H1 (cell line): ENCODE measurements around the gene GRIP2. TPM values are rescaled to one million over a fixed set of nuclear protein-coding genes. Genes with fewer than 3 reads are reported as not detected.

ENCODE experiments used
- CTCF ChIA-PET: fragments of 300-600 bp; sonication (Branson Sonifier 250); formaldehyde crosslinking; loops from one replicate; lab custom pipeline; 2021; ENCODE audit not compliant: partially characterized antibody; lab: Charles Lee
- POLR2A ChIA-PET: fragments of 300-600 bp; sonication (Branson Sonifier 250); formaldehyde crosslinking; loops from one replicate; lab custom pipeline; 2021; ENCODE audit warnings: inconsistent platforms; ENCODE audit not compliant: partially characterized antibody; lab: Charles Lee
- DNase-seq, 2 experiments: peaks; one replicate each; pipeline versions ENCODE4 v3.0.0 to v3.0.0-alpha.2; 2010 to 2022; ENCODE audit warnings: low spot score in 2 of 2, low read depth in 1 of 2, mixed read lengths in 1 of 2
- FAIRE-seq: peaks from 2 replicates; lab custom pipeline; 2011; peaks lifted over from hg19 to GRCh38; lab: Jason Lieb, UNC
- H2AFZ ChIP-seq: 2 replicates; pipeline ENCODE4 v1.8.1; 2012; ENCODE audit warnings: low read length, inconsistent platforms
- H2AK5ac ChIP-seq: 2 replicates; pipeline ENCODE4 v1.6.1; 2013; ENCODE audit warnings: low read depth, low read length
- H2BK120ac ChIP-seq: replicated peaks from 2 replicates; pipeline ENCODE3; 2013; ENCODE audit warnings: low read depth, low read length, inconsistent platforms
- H2BK12ac ChIP-seq: 2 replicates; pipeline ENCODE4 v1.6.1; 2013; ENCODE audit warnings: low read depth, low read length
- H2BK15ac ChIP-seq: 2 replicates; pipeline ENCODE4 v1.6.1; 2013; ENCODE audit warnings: low read length
- H2BK20ac ChIP-seq: 2 replicates; pipeline ENCODE4 v1.6.1; 2013; ENCODE audit warnings: low read length
- H2BK5ac ChIP-seq: 2 replicates; pipeline ENCODE4 v1.6.1; 2013; ENCODE audit warnings: low read depth, low read length
- H3K14ac ChIP-seq: 2 replicates; pipeline ENCODE4 v1.6.1; 2013; ENCODE audit warnings: inconsistent platforms; ENCODE audit not compliant: insufficient read length
- H3K18ac ChIP-seq: 2 replicates; pipeline ENCODE4 v1.6.1; 2013; ENCODE audit warnings: low read length; ENCODE audit errors: extremely low read depth
- H3K23ac ChIP-seq: 2 replicates; pipeline ENCODE4 v1.6.1; 2013; ENCODE audit warnings: inconsistent platforms; ENCODE audit not compliant: insufficient read length
- H3K23me2 ChIP-seq: 2 replicates; pipeline ENCODE4 v1.6.1; 2013; ENCODE audit warnings: low read depth, low read length
- H3K27ac ChIP-seq: 2 replicates; pipeline ENCODE4 v1.6.1; 2011; ENCODE audit warnings: low read depth, low read length, inconsistent platforms
- H3K27me3 ChIP-seq, 4 experiments: replicated peaks in 1 of 4; 1 replicate in 1 of 4; 2 replicates in 3 of 4; pipeline versions ENCODE4 v1.6.1 to v1.8.1; 2011 to 2013; ENCODE audit warnings: low read length in 3 of 4, mild to moderate bottlenecking in 3 of 4, inconsistent platforms in 2 of 4, mixed read lengths in 2 of 4, moderate library complexity in 1 of 4; ENCODE audit not compliant: control insufficient read depth in 3 of 4, insufficient read depth in 3 of 4; ENCODE audit errors: extremely low read depth in 1 of 4
- H3K36me3 ChIP-seq, 4 experiments: 2 replicates each; pipeline versions ENCODE4 v1.6.1 to v1.8.1; 2011 to 2013; ENCODE audit warnings: mild to moderate bottlenecking in 4 of 4, low read length in 3 of 4, moderate library complexity in 2 of 4, control low read depth in 1 of 4, inconsistent platforms in 1 of 4; ENCODE audit not compliant: insufficient read depth in 4 of 4, control insufficient read depth in 2 of 4
- H3K4ac ChIP-seq: replicated peaks from 2 replicates; pipeline ENCODE3; 2013; ENCODE audit warnings: low read length, low read depth, mixed read lengths, inconsistent platforms; ENCODE audit not compliant: insufficient read length
- H3K4me1 ChIP-seq, 4 experiments: replicated peaks in 1 of 4; 1 replicate in 1 of 4; 2 replicates in 3 of 4; pipeline versions ENCODE4 v1.6.1 to v1.8.1; 2011 to 2013; ENCODE audit warnings: low read length in 3 of 4, inconsistent platforms in 2 of 4, mixed read lengths in 1 of 4; ENCODE audit not compliant: insufficient read depth in 4 of 4, control insufficient read depth in 3 of 4
- H3K4me2 ChIP-seq, 2 experiments: 2 replicates each; pipeline versions ENCODE4 v1.6.1 to v1.8.1; 2011 to 2013; ENCODE audit warnings: low read depth in 2 of 2, low read length in 2 of 2, control low read depth in 1 of 2, inconsistent platforms in 1 of 2, mild to moderate bottlenecking in 1 of 2; ENCODE audit not compliant: insufficient read depth in 1 of 2
- H3K4me3 ChIP-seq, 4 experiments: fragments of 200-600, 300-600 bp in 1 of 4; sonication (generic), shearing (Covaris generic), sonication (Bioruptor Twin) in 1 of 4; 2 replicates each; pipeline versions ENCODE4 v1.5.1 to v1.8.1; 2011 to 2016; ENCODE audit warnings: low read length in 4 of 4, low read depth in 3 of 4, control low read depth in 2 of 4, inconsistent platforms in 2 of 4, mild to moderate bottlenecking in 2 of 4, mixed read lengths in 1 of 4, moderate library complexity in 1 of 4; ENCODE audit not compliant: insufficient read depth in 2 of 4; ENCODE audit errors: extremely low read depth in 1 of 4
- H3K56ac ChIP-seq: replicated peaks from 2 replicates; pipeline ENCODE3; 2013; ENCODE audit warnings: low read depth, mild to moderate bottlenecking, mixed read lengths, low read length, inconsistent platforms; ENCODE audit not compliant: insufficient read length
- H3K79me1 ChIP-seq: 2 replicates; pipeline ENCODE4 v1.6.1; 2013; ENCODE audit warnings: low read depth, low read length, control low read depth
- H3K79me2 ChIP-seq, 2 experiments: 2 replicates each; pipeline versions ENCODE4 v1.6.1 to v1.8.1; 2012 to 2013; ENCODE audit warnings: low read length in 2 of 2, mild to moderate bottlenecking in 2 of 2, inconsistent platforms in 1 of 2; ENCODE audit not compliant: insufficient read depth in 2 of 2, control insufficient read depth in 1 of 2
- H3K9ac ChIP-seq, 4 experiments: replicated peaks in 1 of 4; 1 replicate in 1 of 4; 2 replicates in 3 of 4; pipeline versions ENCODE4 v1.6.1 to v1.8.1; 2011 to 2013; ENCODE audit warnings: low read depth in 3 of 4, low read length in 3 of 4, control low read depth in 2 of 4, mild to moderate bottlenecking in 2 of 4, moderate library complexity in 2 of 4, inconsistent platforms in 1 of 4; ENCODE audit errors: extremely low read depth in 1 of 4
- H3K9me3 ChIP-seq, 2 experiments: 2 replicates each; pipeline versions ENCODE4 v1.6.1 to v1.8.1; 2012 to 2013; ENCODE audit warnings: mild to moderate bottlenecking in 2 of 2, moderate library complexity in 2 of 2, control low read depth in 1 of 2, inconsistent platforms in 1 of 2, low read depth in 1 of 2, low read length in 1 of 2, mixed read lengths in 1 of 2; ENCODE audit not compliant: insufficient read depth in 2 of 2
- H4K20me1 ChIP-seq, 2 experiments: replicated peaks in 1 of 2; 2 replicates each; pipeline versions ENCODE3 to v1.8.1; 2011 to 2013; ENCODE audit warnings: inconsistent platforms in 2 of 2, low read length in 2 of 2, mild to moderate bottlenecking in 1 of 2; ENCODE audit not compliant: insufficient read depth in 2 of 2, control insufficient read depth in 1 of 2
- H4K5ac ChIP-seq: 2 replicates; pipeline ENCODE4 v1.6.1; 2013; ENCODE audit warnings: low read length, low read depth, mixed read lengths, inconsistent platforms; ENCODE audit not compliant: insufficient read length
- H4K8ac ChIP-seq: 2 replicates; pipeline ENCODE4 v1.8.0; 2013; ENCODE audit warnings: mild to moderate bottlenecking, moderate library complexity, low read length, inconsistent platforms; ENCODE audit not compliant: insufficient read depth; ENCODE audit errors: extremely low read depth
- H4K91ac ChIP-seq: replicated peaks from 2 replicates; pipeline ENCODE3; 2013; ENCODE audit warnings: low read length, mixed read lengths, inconsistent platforms; ENCODE audit not compliant: insufficient read length
- GTF2F1 ChIP-seq: IDR thresholded peaks from 2 replicates; pipeline ENCODE4 v1.6.1; 2012; ENCODE audit warnings: low read depth, low read length, improper control_type of control experiment, borderline replicate concordance
- TAF7 ChIP-seq: optimal IDR thresholded peaks from 2 replicates; pipeline ENCODE3; 2011; ENCODE audit warnings: low read depth, mild to moderate bottlenecking, inconsistent platforms, low read length, moderate library complexity, borderline replicate concordance
- WGBS, 2 experiments: shearing (Covaris generic) in 1 of 2; methylation state at CpG; one replicate each; pipeline versions ENCODE4 v1.1.6 to v1.1.7; 2013 to 2015; ENCODE audit warnings: low lambda C conversion rate in 2 of 2, mixed read lengths in 2 of 2, inconsistent platforms in 1 of 2, low coverage in 1 of 2, missing lambda C conversion rate in 1 of 2; ENCODE audit not compliant: insufficient replicate concordance in 2 of 2, insufficient coverage in 1 of 2, insufficient read length in 1 of 2; ENCODE audit errors: extremely low coverage in 1 of 2, missing lambda C conversion rate in 1 of 2; 5-methylcytosine and 5-hydroxymethylcytosine counted together
- polyA plus RNA-seq, 7 experiments: library from polyadenylated mRNA; depleted of rRNA in 3 of 7; stranded (reverse) in 5 of 7; unstranded in 2 of 7; fragments of >200 nt in 5 of 7; fragments of 200-250 nt in 2 of 7; gene quantifications; 1 replicate in 5 of 7; 2 replicates in 1 of 7; 4 replicates in 1 of 7; pipeline versions ENCODE4 v1.2.1 to v1.2.3, GENCODE V29; 2011 to 2013; ENCODE audit warnings: missing spikeins in 2 of 7, mixed read lengths in 2 of 7
- total RNA-seq: library from RNA; stranded (reverse); fragmentation: NEBNext Ultra II Directional; extraction: Animal tissue kit (Norgen Biotek cat#: 25700); gene quantifications from 2 replicates; pipeline ENCODE4 v1.2.1, GENCODE V29; 2021

Gene GRIP2
- total and polyA plus RNA-seq, 2 of the 8 experiments (the other 6 are each of a cell fraction or from before 2014, with no cell fraction given): 2.5 to 6.4 TPM

- Histone ChIP-seq H3K9me3 (no peaks in the 10 kb centered on the region), H3K79me1 (no peaks in the 10 kb centered on the region; the same call in 1 of the 2 replicates), H3K23me2 (no peaks in the 10 kb centered on the region), H3K4me1 (peaks cover 4 to 22% (median 9%) of the 10 kb centered on the region in 4 experiments), H4K8ac (peak overlapping the region; percentile 29; the same call in 1 of the 2 replicates), H3K79me2 (no peaks in the 10 kb centered on the region), H2AFZ (no peak overlapping the region), H3K27me3 (no peaks in the 10 kb centered on the region), H2BK20ac (no peak overlapping the region), H2BK5ac (no peak overlapping the region), H4K20me1 (peaks cover 0 to 2% of the 10 kb centered on the region in 2 experiments), H3K56ac (no peak overlapping the region), H3K4me2 (no peak overlapping the region), H3K4ac (no peak overlapping the region), H4K91ac (no peak overlapping the region), H3K27ac (no peak overlapping the region), H3K4me3 (no peak overlapping the region), H3K23ac (no peak overlapping the region), H3K9ac (no peak overlapping the region), H2BK15ac (0 out of 2 replicates have a peak overlapping the region, but pooled peaks have one; percentile 53), H3K18ac (no peak overlapping the region), H2BK12ac (no peak overlapping the region), H2AK5ac (no peak overlapping the region), H3K14ac (no peak overlapping the region), H2BK120ac (no peak overlapping the region), H4K5ac (no peak overlapping the region), H3K36me3 (no peaks in the 10 kb centered on the region)
- ChIA-PET POLR2A (interaction anchor here (0.6 kb wide), 1 partner anchor 384 kb away, joined by 3 read pairs; no protein-coding TSS in a partner anchor), CTCF (interaction anchor here (0.8 to 4.1 kb wide), 4 partner anchors 13 to 56 kb away, joined by 3 to 35 read pairs (median 6); no protein-coding TSS in a partner anchor)
- TF ChIP-seq GTF2F1 (no peak), TAF7 (peak; percentile 88)
- DNase-seq: no peak
- FAIRE-seq: no peak
- 84% methylated on average over 10 of the region's 10 CpGs; no CpG with 5 or more reads in 1 of the 2 experiments for WGBS, 2 experiments
Measured at GRCh38 chr3:14564741-14565140, 24.6 kb upstream of the GRIP2 start.
